Stimulated activated CD8-positive, alpha-beta memory T cell treated with anti-CD3 and anti-CD28 coated beads, Interleukin-2, amount 100 ng/mL, for 1 hour (primary cell): ENCODE data around the gene SNX9.
"Not testable (repeated sequence)": the region's sequence is repeated elsewhere in the genome, so short reads cannot be mapped to it uniquely, and the experiment has no call there.

ENCODE experiments used
- DNase-seq, 2 donors: peaks; one replicate each; pipeline ENCODE4 v3.0.0-alpha.2; 2020; ENCODE audit warnings: low read depth in 2 of 2

SNX9 gene

GRCh38 chr6:157885211-157885788, 62.3 kb downstream of the SNX9 start:
- DNase-seq: no peak

- DNase-seq: no peak
Observed at GRCh38 chr6:157885876-157886275, 62.8 kb downstream of the SNX9 start.

- DNase-seq: no peak
Observed at GRCh38 chr6:157887892-157888291, 64.8 kb downstream of the SNX9 start.

GRCh38 chr6:157891544-157892362, 68.7 kb downstream of the SNX9 start:
- DNase-seq: no peak

GRCh38 chr6:157892363-157892877, 69.4 kb downstream of the SNX9 start:
- DNase-seq: no peak

- no peak for DNase-seq
Observed at GRCh38 chr6:157893238-157893637, 70.2 kb downstream of the SNX9 start.

GRCh38 chr6:157895585-157895984, 72.5 kb downstream of the SNX9 start:
- DNase-seq: no peak

- DNase-seq: no peak
Observed at GRCh38 chr6:157896932-157897331, 73.9 kb downstream of the SNX9 start.

GRCh38 chr6:157898169-157898568, 75.1 kb downstream of the SNX9 start:
- DNase-seq: no peak

GRCh38 chr6:157898640-157899039, 75.6 kb downstream of the SNX9 start:
- no peak for DNase-seq

GRCh38 chr6:157900262-157900661, 77.2 kb downstream of the SNX9 start:
- not testable (repeated sequence) for DNase-seq

GRCh38 chr6:157900751-157901150, 77.7 kb downstream of the SNX9 start:
- DNase-seq: not testable (repeated sequence)

GRCh38 chr6:157904999-157905398, 82.0 kb downstream of the SNX9 start:
- no peak for DNase-seq

- no peak for DNase-seq
Observed at GRCh38 chr6:157905590-157906342, 82.7 kb downstream of the SNX9 start.

GRCh38 chr6:157906537-157907061, 83.6 kb downstream of the SNX9 start:
- no peak for DNase-seq

GRCh38 chr6:157907651-157908050, 84.6 kb downstream of the SNX9 start:
- DNase-seq: no peak

GRCh38 chr6:157908369-157909281, 85.6 kb downstream of the SNX9 start:
- DNase-seq: no peak

GRCh38 chr6:157909282-157909664, 86.2 kb downstream of the SNX9 start:
- no peak for DNase-seq

GRCh38 chr6:157911278-157911677, 88.2 kb downstream of the SNX9 start:
- no peak for DNase-seq

- no peak for DNase-seq
Observed at GRCh38 chr6:157911786-157912185, 88.7 kb downstream of the SNX9 start.

- DNase-seq: no peak
Observed at GRCh38 chr6:157912326-157912725, 89.3 kb downstream of the SNX9 start.
